ENCODE results near the gene CLPSL1. TPM values are rescaled to one million over a fixed set of nuclear protein-coding genes. Genes with fewer than 3 reads are reported as not detected.

CLPSL1 gene
- total RNA-seq, 6 experiments from 2014 or later: not detected

- no peak for TF ChIP-seq CTCF (IDR thresholded peaks at IDR 0.05)
- no peaks in the 10 kb centered on the region for H3K36me3 Mint-ChIP-seq (ENCODE audit: low read depth)
- no peaks in the 10 kb centered on the region for H3K4me1 Mint-ChIP-seq (ENCODE audit: low read depth)
- H3K4me3 Mint-ChIP-seq: no peak within 1 kb of the TSS
- peaks cover 35% of the 10 kb centered on the region for H3K27me3 Mint-ChIP-seq (ENCODE audit: insufficient read depth)
- no peak for DNase-seq
- H3K27ac Mint-ChIP-seq: no peak within 1 kb of the TSS
- no peaks in the 10 kb centered on the region for H3K9me3 Mint-ChIP-seq
Measured at GRCh38 chr6:35776364-35777215, 4.2 kb upstream of the CLPSL1 start, which contains the start of gene CLPSL2. TSS of gene CLPSL2 (plus strand) at chr6:35776598. CDS start at chr6:35776619, 21 bp downstream.

- H3K4me1 Mint-ChIP-seq (ENCODE audit: low read depth): no peaks in the 10 kb centered on the region
- no peak for TF ChIP-seq CTCF (IDR thresholded peaks at IDR 0.05)
- H3K4me3 Mint-ChIP-seq: no peak overlapping the region
- no peaks in the 10 kb centered on the region for H3K36me3 Mint-ChIP-seq (ENCODE audit: low read depth)
- H3K27me3 Mint-ChIP-seq (ENCODE audit: insufficient read depth): peaks cover 37% of the 10 kb centered on the region
- no peak for DNase-seq
- H3K27ac Mint-ChIP-seq: no peak overlapping the region
- H3K9me3 Mint-ChIP-seq: no peaks in the 10 kb centered on the region
Measured at GRCh38 chr6:35777356-35778102, 3.3 kb upstream of the CLPSL1 start.

GRCh38 chr6:35778437-35778836 lies 2.4 kb upstream of the CLPSL1 start:
- TF ChIP-seq CTCF (IDR thresholded peaks at IDR 0.05): no peak
- Mint-ChIP-seq H3K4me1 (ENCODE audit: low read depth) (no peaks in the 10 kb centered on the region), H3K27me3 (ENCODE audit: insufficient read depth) (peaks cover 41% of the 10 kb centered on the region), H3K27ac (no peak overlapping the region), H3K9me3 (no peaks in the 10 kb centered on the region), H3K36me3 (ENCODE audit: low read depth) (no peaks in the 10 kb centered on the region), H3K4me3 (no peak overlapping the region)
- no peak for DNase-seq

GRCh38 chr6:35781290-35781689 lies 471 bp downstream of the CLPSL1 start:
- H3K27me3 Mint-ChIP-seq (ENCODE audit: insufficient read depth): peaks cover 40% of the 10 kb centered on the region
- H3K36me3 Mint-ChIP-seq (ENCODE audit: low read depth): no peaks in the 10 kb centered on the region
- no peak overlapping the region for H3K4me3 Mint-ChIP-seq
- no peak for DNase-seq
- H3K9me3 Mint-ChIP-seq: no peaks in the 10 kb centered on the region
- TF ChIP-seq CTCF (IDR thresholded peaks at IDR 0.05): no peak
- H3K27ac Mint-ChIP-seq: no peak overlapping the region
- H3K4me1 Mint-ChIP-seq (ENCODE audit: low read depth): no peaks in the 10 kb centered on the region

GRCh38 chr6:35782424-35782823 lies 1.6 kb downstream of the CLPSL1 start:
- DNase-seq: no peak
- H3K4me1 Mint-ChIP-seq (ENCODE audit: low read depth): no peaks in the 10 kb centered on the region
- H3K9me3 Mint-ChIP-seq: no peaks in the 10 kb centered on the region
- H3K27me3 Mint-ChIP-seq (ENCODE audit: insufficient read depth): peaks cover 46% of the 10 kb centered on the region
- H3K4me3 Mint-ChIP-seq: no peak overlapping the region
- no peaks in the 10 kb centered on the region for H3K36me3 Mint-ChIP-seq (ENCODE audit: low read depth)
- H3K27ac Mint-ChIP-seq: no peak overlapping the region
- no peak for TF ChIP-seq CTCF (IDR thresholded peaks at IDR 0.05)
